ACC112 (cell line): ENCODE results near the gene FAM89A.

Source experiments
- H2AFZ ChIP-seq: fragments of 200-600 bp; sonication (generic); one replicate; pipeline ENCODE4 v1.6.0; 2017; ENCODE audit warnings: antibody characterized with exemption, low read length; ENCODE audit not compliant: unreplicated experiment
- H3K27ac ChIP-seq: fragments of 200-600 bp; sonication (generic); 2 replicates; pipeline ENCODE4 v1.5.1; 2014; ENCODE audit warnings: low read depth, mild to moderate bottlenecking, antibody characterized with exemption, low read length, moderate library complexity
- H3K27me3 ChIP-seq: fragments of 200-600 bp; sonication (generic); 2 replicates; pipeline ENCODE4 v1.6.1; 2014; ENCODE audit warnings: mild to moderate bottlenecking, antibody characterized with exemption, low read length, moderate library complexity, mixed read lengths; ENCODE audit not compliant: insufficient read depth
- H3K36me3 ChIP-seq: fragments of 200-600 bp; sonication (generic); 2 replicates; pipeline ENCODE4 v1.6.1; 2016; ENCODE audit warnings: mild to moderate bottlenecking, antibody characterized with exemption, low read length, moderate library complexity, mixed read lengths; ENCODE audit not compliant: insufficient read depth
- H3K4me1 ChIP-seq: fragments of 200-600 bp; sonication (generic); one replicate; pipeline ENCODE4 v1.6.1; 2016; ENCODE audit warnings: low read length, mixed read lengths; ENCODE audit not compliant: insufficient read depth, unreplicated experiment, control insufficient read depth
- H3K4me3 ChIP-seq: fragments of 200-600 bp; sonication (generic); 2 replicates; pipeline ENCODE4 v1.5.1; 2014; ENCODE audit warnings: mild to moderate bottlenecking, low read depth, low read length
- H3K79me2 ChIP-seq: fragments of 200-600 bp; sonication (generic); one replicate; pipeline ENCODE4 v1.6.0; 2016; ENCODE audit warnings: low read length; ENCODE audit not compliant: control insufficient read depth, unreplicated experiment, insufficient read depth

Gene FAM89A

GRCh38 chr1:231070758-231071444 lies 30.8 kb upstream of the FAM89A start:
- Histone ChIP-seq H2AFZ (no peak overlapping the region), H3K27me3 (peaks cover 20% of the 10 kb centered on the region; the same call in 1 of the 2 replicates), H3K36me3 (no peaks in the 10 kb centered on the region), H3K4me3 (no peak overlapping the region), H3K79me2 (no peaks in the 10 kb centered on the region), H3K27ac (no peak overlapping the region), H3K4me1 (no peaks in the 10 kb centered on the region)

GRCh38 chr1:231069333-231069732 lies 29.3 kb upstream of the FAM89A start:
- H3K4me3 ChIP-seq: no peak overlapping the region
- no peaks in the 10 kb centered on the region for H3K4me1 ChIP-seq
- no peak overlapping the region for H2AFZ ChIP-seq
- no peaks in the 10 kb centered on the region for H3K79me2 ChIP-seq
- H3K36me3 ChIP-seq: no peaks in the 10 kb centered on the region
- no peak overlapping the region for H3K27ac ChIP-seq
- H3K27me3 ChIP-seq: peaks cover 21% of the 10 kb centered on the region; the same call in 1 of the 2 replicates

GRCh38 chr1:231068762-231069161 lies 28.7 kb upstream of the FAM89A start:
- Histone ChIP-seq H3K79me2 (no peaks in the 10 kb centered on the region), H3K4me1 (no peaks in the 10 kb centered on the region), H3K27ac (no peak overlapping the region), H3K27me3 (peaks cover 21% of the 10 kb centered on the region; the same call in 1 of the 2 replicates), H2AFZ (no peak overlapping the region), H3K36me3 (no peaks in the 10 kb centered on the region), H3K4me3 (no peak overlapping the region)

- Histone ChIP-seq H3K36me3 (no peaks in the 10 kb centered on the region), H3K27ac (no peak overlapping the region), H3K4me3 (no peak overlapping the region), H3K27me3 (peaks cover 21% of the 10 kb centered on the region; the same call in 1 of the 2 replicates), H2AFZ (no peak overlapping the region), H3K79me2 (no peaks in the 10 kb centered on the region), H3K4me1 (no peaks in the 10 kb centered on the region)
These were observed 25.6 kb upstream of the FAM89A start for GRCh38 chr1:231065510-231066241.

GRCh38 chr1:231064418-231064817 lies 24.4 kb upstream of the FAM89A start:
- Histone ChIP-seq H3K36me3 (no peaks in the 10 kb centered on the region), H2AFZ (no peak overlapping the region), H3K27me3 (peaks cover 21% of the 10 kb centered on the region; the same call in 1 of the 2 replicates), H3K4me3 (no peak overlapping the region), H3K27ac (no peak overlapping the region), H3K4me1 (peaks cover 4% of the 10 kb centered on the region), H3K79me2 (no peaks in the 10 kb centered on the region)

- Histone ChIP-seq H3K27ac (no peak overlapping the region), H3K27me3 (peaks cover 17% of the 10 kb centered on the region; the same call in 1 of the 2 replicates), H3K79me2 (no peaks in the 10 kb centered on the region), H3K36me3 (no peaks in the 10 kb centered on the region), H2AFZ (no peak overlapping the region), H3K4me1 (peaks cover 4% of the 10 kb centered on the region), H3K4me3 (no peak overlapping the region)
These were observed 23.3 kb upstream of the FAM89A start for GRCh38 chr1:231063331-231063730.

GRCh38 chr1:231062500-231063270 lies 22.6 kb upstream of the FAM89A start:
- no peak overlapping the region for H2AFZ ChIP-seq
- H3K36me3 ChIP-seq: no peaks in the 10 kb centered on the region
- no peak overlapping the region for H3K4me3 ChIP-seq
- H3K79me2 ChIP-seq: no peaks in the 10 kb centered on the region
- H3K4me1 ChIP-seq: peaks cover 4% of the 10 kb centered on the region
- H3K27ac ChIP-seq: no peak overlapping the region
- peaks cover 17% of the 10 kb centered on the region; the same call in 1 of the 2 replicates for H3K27me3 ChIP-seq

GRCh38 chr1:231059566-231060193 lies 19.6 kb upstream of the FAM89A start:
- Histone ChIP-seq H3K4me1 (peaks cover 4% of the 10 kb centered on the region), H3K79me2 (no peaks in the 10 kb centered on the region), H2AFZ (no peak overlapping the region), H3K4me3 (no peak overlapping the region), H3K27ac (no peak overlapping the region), H3K27me3 (no peaks in the 10 kb centered on the region; the same call in 1 of the 2 replicates), H3K36me3 (no peaks in the 10 kb centered on the region)

- no peaks in the 10 kb centered on the region for H3K79me2 ChIP-seq
- H2AFZ ChIP-seq: no peak overlapping the region
- H3K4me3 ChIP-seq: no peak overlapping the region
- H3K4me1 ChIP-seq: peaks cover 4% of the 10 kb centered on the region
- no peaks in the 10 kb centered on the region for H3K36me3 ChIP-seq
- no peaks in the 10 kb centered on the region; the same call in 1 of the 2 replicates for H3K27me3 ChIP-seq
- no peak overlapping the region for H3K27ac ChIP-seq
These were observed 18.5 kb upstream of the FAM89A start for GRCh38 chr1:231058416-231059109.

- no peak overlapping the region for H3K27ac ChIP-seq
- H3K79me2 ChIP-seq: no peaks in the 10 kb centered on the region
- no peaks in the 10 kb centered on the region; the same call in 1 of the 2 replicates for H3K27me3 ChIP-seq
- peaks cover 4% of the 10 kb centered on the region for H3K4me1 ChIP-seq
- H2AFZ ChIP-seq: no peak overlapping the region
- H3K36me3 ChIP-seq: no peaks in the 10 kb centered on the region
- H3K4me3 ChIP-seq: no peak overlapping the region
These were observed 17.4 kb upstream of the FAM89A start for GRCh38 chr1:231057410-231057809.
